Esophagus squamous epithelium (tissue), 4 donors: ENCODE data around the gene CBS.
"Not testable (repeated sequence)": the region's sequence is repeated elsewhere in the genome, so short reads cannot be mapped to it uniquely, and the experiment has no call there.

Experiments used
- POLR2A ChIP-seq, 4 donors: fragments of 450-650 bp; IDR thresholded peaks; one replicate each; pipeline ENCODE4 v1.6.1; 2017; ENCODE audit warnings: antibody characterized with exemption in 4 of 4, mild to moderate bottlenecking in 4 of 4, moderate library complexity in 3 of 4
- TF ChIP-seq, protein P1 (sequence below), 6 experiments: fragments of 450-650 bp in 4 of 6; fragments of 200-600 bp in 2 of 6; sonication (generic) in 2 of 6; IDR thresholded peaks; one replicate each; pipeline ENCODE4 v1.5.1; 2016 to 2019; ENCODE audit warnings: antibody characterized with exemption in 6 of 6, mild to moderate bottlenecking in 4 of 6, moderate library complexity in 4 of 6

DNA sequence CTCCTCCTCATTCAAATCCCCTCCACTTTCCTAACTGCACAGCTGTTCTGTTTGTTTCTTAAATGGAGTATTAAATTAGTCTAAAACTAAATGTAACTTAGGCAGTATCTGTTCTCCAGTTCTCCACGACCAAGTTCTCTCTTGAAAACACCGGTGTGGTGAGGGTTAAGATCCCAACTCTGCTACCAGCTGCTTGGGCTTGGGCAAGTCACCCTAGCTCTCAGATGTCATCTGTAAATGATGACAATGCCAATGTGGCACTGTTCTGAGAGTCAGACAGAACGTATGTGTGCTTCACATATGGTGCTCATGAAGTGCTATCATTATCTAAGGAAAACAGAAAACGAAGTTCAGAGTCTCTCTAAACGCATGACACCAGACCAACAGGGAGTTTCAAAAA lies 29.0 kb upstream of the CBS start:
- TF ChIP-seq, protein P1, sequence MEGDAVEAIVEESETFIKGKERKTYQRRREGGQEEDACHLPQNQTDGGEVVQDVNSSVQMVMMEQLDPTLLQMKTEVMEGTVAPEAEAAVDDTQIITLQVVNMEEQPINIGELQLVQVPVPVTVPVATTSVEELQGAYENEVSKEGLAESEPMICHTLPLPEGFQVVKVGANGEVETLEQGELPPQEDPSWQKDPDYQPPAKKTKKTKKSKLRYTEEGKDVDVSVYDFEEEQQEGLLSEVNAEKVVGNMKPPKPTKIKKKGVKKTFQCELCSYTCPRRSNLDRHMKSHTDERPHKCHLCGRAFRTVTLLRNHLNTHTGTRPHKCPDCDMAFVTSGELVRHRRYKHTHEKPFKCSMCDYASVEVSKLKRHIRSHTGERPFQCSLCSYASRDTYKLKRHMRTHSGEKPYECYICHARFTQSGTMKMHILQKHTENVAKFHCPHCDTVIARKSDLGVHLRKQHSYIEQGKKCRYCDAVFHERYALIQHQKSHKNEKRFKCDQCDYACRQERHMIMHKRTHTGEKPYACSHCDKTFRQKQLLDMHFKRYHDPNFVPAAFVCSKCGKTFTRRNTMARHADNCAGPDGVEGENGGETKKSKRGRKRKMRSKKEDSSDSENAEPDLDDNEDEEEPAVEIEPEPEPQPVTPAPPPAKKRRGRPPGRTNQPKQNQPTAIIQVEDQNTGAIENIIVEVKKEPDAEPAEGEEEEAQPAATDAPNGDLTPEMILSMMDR (IDR thresholded peaks at IDR 0.05), result not testable (repeated sequence)
- not testable (repeated sequence) for TF ChIP-seq POLR2A (IDR thresholded peaks at IDR 0.05)
